Stomach smooth muscle (tissue), 2 donors: Measurements from ENCODE around the gene ENOSF1.

Source experiments
- H3K27ac ChIP-seq: one replicate; pipeline ENCODE4 v1.7.0; 2013; ENCODE audit warnings: mild to moderate bottlenecking, low read length, inconsistent platforms
- H3K27me3 ChIP-seq, 2 donors: one replicate each; pipeline ENCODE4 v1.7.0; 2013; ENCODE audit warnings: low read length in 2 of 2; ENCODE audit not compliant: insufficient read depth in 2 of 2, control insufficient read depth in 1 of 2
- H3K36me3 ChIP-seq, 2 donors: one replicate each; pipeline ENCODE4 v1.7.0; 2013; ENCODE audit warnings: low read length in 2 of 2; ENCODE audit not compliant: control insufficient read depth in 2 of 2, insufficient read depth in 2 of 2
- H3K4me1 ChIP-seq: one replicate; pipeline ENCODE4 v1.7.0; 2013; ENCODE audit warnings: low read length; ENCODE audit not compliant: control insufficient read depth, insufficient read depth
- H3K4me3 ChIP-seq, 2 donors: one replicate each; pipeline ENCODE4 v1.7.0; 2013; ENCODE audit warnings: low read length in 2 of 2
- H3K9ac ChIP-seq, 2 donors: one replicate each; pipeline ENCODE4 v1.7.0; 2013; ENCODE audit warnings: low read length in 2 of 2, mild to moderate bottlenecking in 1 of 2
- H3K9me3 ChIP-seq, 2 donors: one replicate each; pipeline ENCODE4 v1.7.0; 2013; ENCODE audit warnings: low read length in 2 of 2; ENCODE audit not compliant: control insufficient read depth in 2 of 2
- donor health status: healthy.
- donor health status: Pancreatic carcinoma.

ENOSF1 gene

GRCh38 chr18:708096-708495, 4.3 kb downstream of the ENOSF1 start:
- Histone ChIP-seq H3K36me3 (peaks cover 0 to 10% of the 10 kb centered on the region in 2 donors), H3K4me1 (peaks cover 24% of the 10 kb centered on the region), H3K9me3 (no peaks in the 10 kb centered on the region), H3K27me3 (no peaks in the 10 kb centered on the region), H3K9ac (no peak overlapping the region), H3K27ac (no peak overlapping the region), H3K4me3 (no peak overlapping the region)

- peaks cover 0 to 10% of the 10 kb centered on the region in 2 donors for H3K36me3 ChIP-seq
- no peaks in the 10 kb centered on the region for H3K9me3 ChIP-seq
- no peak overlapping the region for H3K4me3 ChIP-seq
- H3K4me1 ChIP-seq: peaks cover 23% of the 10 kb centered on the region
- H3K9ac ChIP-seq: no peak overlapping the region
- no peaks in the 10 kb centered on the region for H3K27me3 ChIP-seq
- H3K27ac ChIP-seq: no peak overlapping the region
These were observed 6.0 kb downstream of the ENOSF1 start for GRCh38 chr18:706405-706804.

- Histone ChIP-seq H3K9ac (peak overlapping the region in 1 of 2 donors; percentile 41), H3K4me3 (peak overlapping the region; percentile 46 to 49), H3K4me1 (peaks cover 12% of the 10 kb centered on the region), H3K36me3 (peaks cover 0 to 5% of the 10 kb centered on the region in 2 donors), H3K27me3 (no peaks in the 10 kb centered on the region), H3K27ac (peak overlapping the region; percentile 13), H3K9me3 (no peaks in the 10 kb centered on the region)
These were observed 9.0 kb downstream of the ENOSF1 start for GRCh38 chr18:703213-703967.

GRCh38 chr18:697800-698199, 14.6 kb downstream of the ENOSF1 start:
- Histone ChIP-seq H3K27me3 (no peaks in the 10 kb centered on the region), H3K4me1 (peaks cover 10% of the 10 kb centered on the region), H3K9me3 (no peaks in the 10 kb centered on the region), H3K27ac (no peak overlapping the region), H3K9ac (no peak overlapping the region), H3K4me3 (no peak overlapping the region), H3K36me3 (peaks cover under 1 to 4% of the 10 kb centered on the region in 2 donors)

GRCh38 chr18:697012-697411, 15.4 kb downstream of the ENOSF1 start:
- Histone ChIP-seq H3K4me3 (no peak overlapping the region), H3K27me3 (no peaks in the 10 kb centered on the region), H3K4me1 (peaks cover 9% of the 10 kb centered on the region), H3K27ac (no peak overlapping the region), H3K9ac (no peak overlapping the region), H3K9me3 (no peaks in the 10 kb centered on the region), H3K36me3 (peaks cover 4 to 8% of the 10 kb centered on the region in 2 donors)

- Histone ChIP-seq H3K4me1 (peaks cover 9% of the 10 kb centered on the region), H3K9me3 (no peaks in the 10 kb centered on the region), H3K27me3 (no peaks in the 10 kb centered on the region), H3K36me3 (peaks cover 10 to 21% of the 10 kb centered on the region in 2 donors), H3K9ac (no peak overlapping the region), H3K27ac (no peak overlapping the region), H3K4me3 (no peak overlapping the region)
These were observed 18.8 kb downstream of the ENOSF1 start for GRCh38 chr18:693466-694187.

- peaks cover 9% of the 10 kb centered on the region for H3K4me1 ChIP-seq
- H3K9ac ChIP-seq: no peak overlapping the region
- no peaks in the 10 kb centered on the region for H3K27me3 ChIP-seq
- H3K27ac ChIP-seq: no peak overlapping the region
- no peak overlapping the region for H3K4me3 ChIP-seq
- no peaks in the 10 kb centered on the region for H3K9me3 ChIP-seq
- H3K36me3 ChIP-seq: peaks cover 10 to 22% of the 10 kb centered on the region in 2 donors
These were observed 19.6 kb downstream of the ENOSF1 start for GRCh38 chr18:692824-693223.

- H3K4me3 ChIP-seq: no peak overlapping the region
- no peak overlapping the region for H3K9ac ChIP-seq
- H3K27ac ChIP-seq: no peak overlapping the region
- H3K4me1 ChIP-seq: peaks cover 2% of the 10 kb centered on the region
- H3K9me3 ChIP-seq: no peaks in the 10 kb centered on the region
- H3K36me3 ChIP-seq: peaks cover 35% of the 10 kb centered on the region in 2 donors
- no peaks in the 10 kb centered on the region for H3K27me3 ChIP-seq
These were observed 24.1 kb downstream of the ENOSF1 start for GRCh38 chr18:688323-688722.

GRCh38 chr18:686339-687111, 25.9 kb downstream of the ENOSF1 start:
- no peak overlapping the region for H3K4me3 ChIP-seq
- H3K9me3 ChIP-seq: no peaks in the 10 kb centered on the region
- no peaks in the 10 kb centered on the region for H3K4me1 ChIP-seq
- no peak overlapping the region for H3K27ac ChIP-seq
- H3K9ac ChIP-seq: no peak overlapping the region
- peaks cover 36 to 38% of the 10 kb centered on the region in 2 donors for H3K36me3 ChIP-seq
- H3K27me3 ChIP-seq: no peaks in the 10 kb centered on the region

GRCh38 chr18:685438-685837, 27.0 kb downstream of the ENOSF1 start:
- Histone ChIP-seq H3K27me3 (no peaks in the 10 kb centered on the region), H3K9ac (no peak overlapping the region), H3K4me3 (no peak overlapping the region), H3K4me1 (no peaks in the 10 kb centered on the region), H3K36me3 (peaks cover 38 to 41% of the 10 kb centered on the region in 2 donors), H3K27ac (no peak overlapping the region), H3K9me3 (no peaks in the 10 kb centered on the region)
